ENCODE data around the gene ALG9. TPM values are rescaled to one million over a fixed set of nuclear protein-coding genes. Genes with fewer than 3 reads are reported as not detected.

Gene ALG9
- total and polyA plus RNA-seq, 2 donors (not counting 3 experiments of a cell fraction or from before 2014, with no cell fraction given) = 29.1 to 29.4 TPM

DNA sequence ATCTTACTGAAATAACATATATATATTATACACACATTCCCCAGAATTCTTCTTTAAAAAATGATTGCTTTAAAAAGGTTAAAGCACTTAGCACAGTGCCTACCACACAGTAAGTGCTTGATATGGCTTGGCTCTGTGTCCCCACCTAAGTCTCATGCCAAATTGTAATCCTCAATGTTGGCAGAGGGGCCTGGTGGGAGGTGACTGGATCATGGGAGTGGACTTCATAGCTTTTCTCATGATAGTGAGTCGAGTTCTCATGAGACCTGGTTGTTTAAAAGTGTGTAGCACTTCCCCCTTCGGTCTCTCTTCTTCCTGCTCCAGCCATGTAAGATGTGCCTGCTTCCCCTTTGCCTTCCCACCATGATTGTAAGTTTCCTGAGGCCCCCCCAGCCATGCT is 34.0 kb upstream of the ALG9 start:
- FAIRE-seq (no peak), DNase-seq (ENCODE audit: low read depth, low spot score) (no peak)
- Histone ChIP-seq H2AFZ (ENCODE audit: low read depth, low read length) (no peak overlapping the region), H3K4me1 (ENCODE audit: control insufficient read depth, extremely low read depth, insufficient read depth, low read length) (no peaks in the 10 kb centered on the region), H3K9me3 (replicated peaks; ENCODE audit: control insufficient read depth, insufficient read depth, low read length) (no peaks in the 10 kb centered on the region), H3K4me2 (ENCODE audit: insufficient read depth, low read length) (no peak overlapping the region), H3K9ac (replicated peaks; ENCODE audit: extremely low read depth, insufficient read depth, low read length) (no peak overlapping the region), H3K27ac (ENCODE audit: insufficient read depth, low read depth, low read length) (no peak overlapping the region), H3K4me3 (replicated peaks in 1 of 3; ENCODE audit: insufficient read depth in 1 of 3, low read depth in 1 of 3, low read length in 3 of 3) (no peak overlapping the region), H3K79me2 (ENCODE audit: control insufficient read depth, insufficient read depth, low read length) (no peaks in the 10 kb centered on the region), H3K27me3 (ENCODE audit: control insufficient read depth in 2 of 2, insufficient read depth in 2 of 2, low read length in 2 of 2) (peaks cover 3 to 8% of the 10 kb centered on the region in 2 experiments), H3K36me3 (ENCODE audit: control insufficient read depth in 2 of 2, extremely low read depth in 1 of 2, insufficient read depth in 2 of 2, low read length in 2 of 2) (no peaks in the 10 kb centered on the region), H3K9me1 (replicated peaks; ENCODE audit: control insufficient read depth, extremely low read depth, insufficient read depth, low read length) (no peaks in the 10 kb centered on the region), H4K20me1 (replicated peaks; ENCODE audit: control insufficient read depth, extremely low read depth, insufficient read depth, low read length) (no peaks in the 10 kb centered on the region)
- dilution Hi-C loops (cut with MboI; ENCODE audit: extremely low pct_ligation_motif_present, low sequenced_read_pairs) (no loop called here), intact Hi-C loops (cut with micrococcal nuclease) (no loop called here)
- POLR2A ChIA-PET = no interaction called here
- TF ChIP-seq POLR2A (IDR thresholded peaks at IDR 0.05; ENCODE audit: low read depth, low read length) (no peak), MYC (IDR thresholded peaks at IDR 0.05; ENCODE audit: low read depth, low read length) (no peak), JUN (IDR thresholded peaks at IDR 0.05; ENCODE audit: borderline replicate concordance, insufficient read depth, insufficient read length, low read depth) (no peak), EZH2 (IDR thresholded peaks at IDR 0.05; ENCODE audit: borderline replicate concordance, low read depth, low read length, severe bottlenecking) (no peak), FOS (IDR thresholded peaks at IDR 0.05; ENCODE audit: borderline replicate concordance, insufficient read depth, low read length) (no peak), GATA2 (IDR thresholded peaks at IDR 0.05; ENCODE audit: insufficient read depth, insufficient read length, low read depth, low read length) (no peak), POLR2AphosphoS5 (IDR thresholded peaks at IDR 0.05; ENCODE audit: insufficient read depth, low read depth, low read length) (no peak)
- TF ChIP-seq, protein P1, sequence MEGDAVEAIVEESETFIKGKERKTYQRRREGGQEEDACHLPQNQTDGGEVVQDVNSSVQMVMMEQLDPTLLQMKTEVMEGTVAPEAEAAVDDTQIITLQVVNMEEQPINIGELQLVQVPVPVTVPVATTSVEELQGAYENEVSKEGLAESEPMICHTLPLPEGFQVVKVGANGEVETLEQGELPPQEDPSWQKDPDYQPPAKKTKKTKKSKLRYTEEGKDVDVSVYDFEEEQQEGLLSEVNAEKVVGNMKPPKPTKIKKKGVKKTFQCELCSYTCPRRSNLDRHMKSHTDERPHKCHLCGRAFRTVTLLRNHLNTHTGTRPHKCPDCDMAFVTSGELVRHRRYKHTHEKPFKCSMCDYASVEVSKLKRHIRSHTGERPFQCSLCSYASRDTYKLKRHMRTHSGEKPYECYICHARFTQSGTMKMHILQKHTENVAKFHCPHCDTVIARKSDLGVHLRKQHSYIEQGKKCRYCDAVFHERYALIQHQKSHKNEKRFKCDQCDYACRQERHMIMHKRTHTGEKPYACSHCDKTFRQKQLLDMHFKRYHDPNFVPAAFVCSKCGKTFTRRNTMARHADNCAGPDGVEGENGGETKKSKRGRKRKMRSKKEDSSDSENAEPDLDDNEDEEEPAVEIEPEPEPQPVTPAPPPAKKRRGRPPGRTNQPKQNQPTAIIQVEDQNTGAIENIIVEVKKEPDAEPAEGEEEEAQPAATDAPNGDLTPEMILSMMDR (IDR thresholded peaks at IDR 0.05; ENCODE audit: extremely low read depth in 1 of 2, insufficient read depth in 1 of 2, low read depth in 1 of 2, low read length in 2 of 2) = no peak
- TF ChIP-seq, protein P2, sequence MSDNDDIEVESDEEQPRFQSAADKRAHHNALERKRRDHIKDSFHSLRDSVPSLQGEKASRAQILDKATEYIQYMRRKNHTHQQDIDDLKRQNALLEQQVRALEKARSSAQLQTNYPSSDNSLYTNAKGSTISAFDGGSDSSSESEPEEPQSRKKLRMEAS (IDR thresholded peaks at IDR 0.05; ENCODE audit: insufficient read depth, insufficient read length) = no peak
- CTCF ChIA-PET = interaction anchor here (1.3 kb wide), 1 partner anchor 76 kb away, joined by 3 read pairs; no protein-coding TSS in a partner anchor
- BruUV-seq (replicated peaks) = no TSS peak

Data from endothelial cell of umbilical vein (primary cell).